HG02938 (cell line): ENCODE results near the gene GLCE.

Source experiments
- ATAC-seq: cut with Tn5 transposase; IDR thresholded peaks from one replicate; pipeline ENCODE4 v1.9.1; 2021; ENCODE audit warnings: mild to moderate bottlenecking, moderate library complexity; ENCODE audit not compliant: unreplicated experiment

GLCE gene

DNA sequence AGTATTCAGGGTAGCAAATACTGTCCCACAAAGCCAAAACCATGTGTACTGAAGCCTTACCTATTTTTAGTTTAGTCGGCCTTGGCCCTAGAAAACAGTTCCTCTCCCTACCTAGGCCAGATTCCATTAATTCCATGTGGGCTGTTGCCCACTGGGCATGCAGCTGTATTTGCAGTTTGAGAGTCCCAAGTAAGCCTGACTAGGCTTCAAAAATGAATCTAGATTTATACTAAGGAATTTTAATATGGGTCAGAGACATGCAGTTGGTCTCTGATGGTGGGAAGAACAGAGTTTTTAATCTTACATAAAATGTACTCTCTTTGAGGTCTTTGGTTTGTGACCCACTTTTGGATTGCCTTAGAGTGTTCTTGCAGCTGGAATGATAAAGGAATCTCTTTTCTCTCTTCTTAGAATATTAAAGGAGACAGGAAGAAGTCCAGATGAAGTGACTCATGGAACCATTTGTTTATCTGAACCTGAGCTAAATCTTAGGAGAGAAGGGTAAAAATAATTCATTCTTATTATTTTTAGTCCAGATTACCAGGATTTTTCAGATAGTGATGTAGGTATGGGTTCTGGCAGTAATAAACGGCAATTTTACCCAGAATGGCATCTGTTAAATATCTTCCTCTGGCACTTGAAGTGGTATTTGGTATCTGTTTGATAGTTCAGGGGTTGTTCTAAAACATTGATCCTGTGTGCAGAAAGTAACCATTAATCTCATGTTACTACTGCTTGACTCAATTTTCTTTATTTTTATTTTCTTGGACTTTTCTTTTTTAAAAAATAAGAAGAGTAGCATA is 33.8 kb downstream of the GLCE start:
- no peak for ATAC-seq

DNA sequence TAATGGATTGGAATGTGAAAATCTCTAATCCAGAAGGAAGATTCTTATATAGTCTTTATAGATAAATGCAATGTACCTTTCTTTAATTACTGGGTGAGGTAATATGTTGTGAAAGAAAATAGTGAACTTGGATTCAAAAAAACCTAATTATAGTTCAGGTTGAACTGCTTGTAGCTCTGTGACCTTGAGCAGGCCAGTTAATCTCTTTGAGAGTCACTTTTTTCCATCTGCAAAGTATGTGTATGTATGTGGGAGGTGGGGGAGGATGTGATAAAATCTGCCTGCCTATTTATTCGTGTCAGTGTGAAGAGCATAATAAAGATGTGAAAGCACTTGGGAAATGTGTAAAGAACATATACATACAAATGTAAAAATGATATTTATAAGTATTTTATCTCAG is 34.4 kb downstream of the GLCE start:
- ATAC-seq, result no peak

DNA sequence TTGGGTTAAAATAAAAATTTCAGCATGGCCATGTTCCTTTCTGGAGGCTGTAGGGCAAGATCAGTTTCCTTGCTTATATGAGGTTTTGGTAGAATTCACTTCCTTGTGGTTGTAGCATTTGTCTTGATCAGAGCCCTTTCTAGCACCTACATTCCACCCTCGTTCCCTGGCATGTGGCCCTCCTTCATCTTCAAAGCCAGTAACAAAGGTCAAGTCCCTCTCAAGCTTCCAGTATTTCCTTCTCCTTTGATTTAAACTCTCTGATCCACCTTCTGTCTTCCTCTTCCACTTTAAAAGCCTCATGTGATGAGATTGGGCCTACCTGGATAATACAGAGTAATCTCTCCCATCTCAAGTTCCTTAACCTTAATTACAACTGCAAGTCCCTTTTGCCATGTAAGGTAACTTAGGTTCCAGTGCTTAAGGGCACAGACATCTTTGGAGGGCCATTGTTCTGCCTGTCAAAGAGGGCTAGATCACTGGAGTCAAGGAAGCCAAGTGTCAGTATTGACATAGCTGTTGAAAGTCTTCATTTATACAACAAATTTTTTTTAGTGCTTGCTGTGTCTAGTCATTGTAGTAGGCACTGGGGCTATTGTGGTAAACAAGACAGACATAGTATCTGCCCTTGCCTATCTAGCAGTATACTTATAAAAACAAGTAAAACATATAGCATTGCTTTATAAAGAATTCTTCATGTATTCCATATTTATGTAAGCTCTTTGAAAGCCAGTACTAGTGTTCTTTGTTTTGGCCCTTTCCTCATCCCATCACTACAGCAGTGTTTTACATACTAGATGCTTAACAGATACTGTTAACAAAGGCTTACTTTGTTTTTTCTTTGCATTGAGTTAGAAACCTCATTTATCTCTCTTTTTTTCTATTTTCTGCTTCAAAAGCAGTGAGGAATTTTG is 40.7 kb downstream of the GLCE start:
- no peak for ATAC-seq

DNA sequence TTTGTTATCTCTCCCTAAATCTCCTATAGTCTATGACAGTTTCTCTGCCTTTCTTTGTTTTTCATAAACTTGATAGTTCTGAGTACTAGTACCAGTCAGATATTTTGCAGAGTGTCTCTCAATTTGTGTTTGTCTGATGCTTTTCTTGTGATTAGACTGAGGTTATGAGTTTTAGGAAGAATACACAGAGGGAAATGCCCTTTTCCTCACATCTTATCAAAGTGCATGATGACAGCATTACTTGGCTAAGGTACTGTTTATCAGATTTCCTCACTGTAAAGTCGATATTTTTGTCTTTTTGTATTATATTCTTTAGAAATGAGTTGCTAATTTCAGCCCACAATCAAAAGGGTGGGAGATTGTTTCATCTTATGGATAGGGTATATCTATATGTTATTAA is 45.6 kb downstream of the GLCE start:
- no peak for ATAC-seq

DNA sequence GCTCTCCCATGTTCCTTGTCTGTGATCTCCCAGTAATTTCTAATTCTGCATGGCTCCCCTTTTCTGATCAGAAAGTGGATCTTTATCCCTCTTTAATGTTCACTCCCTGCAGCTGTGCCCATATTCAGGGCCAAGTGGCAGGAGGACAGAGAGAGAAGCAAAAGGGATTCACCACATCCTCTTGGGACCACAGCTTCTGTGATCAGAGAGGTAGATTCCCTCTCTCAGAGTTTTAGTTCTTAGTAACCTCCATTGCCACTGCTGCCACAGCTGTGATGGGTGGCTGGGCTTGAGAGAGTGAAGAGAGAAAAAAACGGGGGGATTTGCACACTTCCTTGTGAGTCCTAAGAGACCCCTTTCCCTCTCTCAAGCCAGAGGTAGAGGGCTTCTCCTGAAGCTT is 49.2 kb downstream of the GLCE start:
- no peak for ATAC-seq

DNA sequence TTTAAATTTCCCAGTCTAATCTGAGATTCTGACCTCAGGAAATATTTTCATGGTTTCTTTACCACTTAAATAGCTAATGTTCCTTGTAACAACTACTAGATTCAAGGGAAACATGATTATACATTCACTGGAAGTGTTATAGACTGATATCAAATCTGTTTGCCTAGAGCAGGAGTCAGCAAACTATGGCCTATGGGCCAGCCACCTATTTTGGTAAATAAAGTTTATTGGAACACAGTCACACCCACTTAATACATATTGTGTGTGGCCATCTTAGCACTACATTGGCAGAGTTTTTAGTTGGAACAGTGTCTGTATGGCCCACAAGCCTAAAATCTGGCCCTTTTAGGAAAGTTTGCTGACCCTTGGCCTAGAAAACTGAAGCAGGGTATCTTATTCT is 50.1 kb downstream of the GLCE start:
- ATAC-seq, result no peak

DNA sequence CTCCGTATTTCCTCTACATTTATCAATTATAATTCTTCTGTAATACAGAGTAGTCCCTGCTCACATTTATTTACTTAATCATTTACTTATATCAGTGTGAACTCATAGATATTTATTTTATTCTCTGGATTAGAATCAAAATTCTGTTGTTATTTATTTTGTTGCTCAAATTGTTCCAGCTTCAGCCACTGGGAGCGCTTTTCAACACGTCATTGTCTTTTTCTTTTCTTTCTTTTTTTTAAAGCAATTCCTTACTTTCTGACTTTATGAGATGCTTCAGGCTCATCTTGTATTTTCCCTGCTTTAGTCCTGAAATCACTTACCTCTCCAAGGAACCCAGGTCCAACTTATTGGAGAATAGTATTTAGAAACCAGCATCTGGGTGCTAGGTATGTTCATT is 53.4 kb downstream of the GLCE start:
- no peak for ATAC-seq

DNA sequence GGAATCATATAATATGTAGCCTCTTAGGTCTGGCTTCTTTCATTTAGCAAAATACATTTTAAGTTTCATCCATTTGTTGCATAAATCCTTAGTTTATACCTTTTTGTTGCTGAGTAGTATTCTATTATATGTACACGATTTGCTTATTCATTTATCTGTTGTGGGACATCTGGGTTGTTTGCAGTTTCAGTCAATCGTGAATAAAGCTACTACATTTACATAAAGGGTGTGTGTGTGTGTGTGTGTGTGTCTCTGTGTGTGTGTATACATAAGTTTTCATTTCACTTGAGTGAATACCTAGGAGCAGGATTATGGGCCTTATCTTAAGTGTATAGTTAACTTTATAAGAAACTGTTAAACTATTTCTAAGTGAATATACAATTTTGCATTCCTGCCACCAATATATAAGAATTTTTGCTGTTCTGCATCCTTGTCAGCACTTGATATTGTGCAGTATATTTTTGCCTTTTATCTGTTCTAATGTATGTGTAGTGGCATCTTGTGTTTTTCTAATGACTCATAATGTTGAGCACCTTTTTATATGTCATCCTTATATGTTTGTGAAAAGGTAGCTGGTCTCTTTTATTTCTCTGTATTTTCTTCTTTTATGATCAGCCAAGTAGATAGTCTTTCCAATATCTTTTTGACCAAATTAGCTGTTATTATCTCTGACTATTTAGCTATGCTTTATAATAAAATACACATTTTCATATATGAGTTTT is 55.0 kb downstream of the GLCE start:
- ATAC-seq, result no peak

DNA sequence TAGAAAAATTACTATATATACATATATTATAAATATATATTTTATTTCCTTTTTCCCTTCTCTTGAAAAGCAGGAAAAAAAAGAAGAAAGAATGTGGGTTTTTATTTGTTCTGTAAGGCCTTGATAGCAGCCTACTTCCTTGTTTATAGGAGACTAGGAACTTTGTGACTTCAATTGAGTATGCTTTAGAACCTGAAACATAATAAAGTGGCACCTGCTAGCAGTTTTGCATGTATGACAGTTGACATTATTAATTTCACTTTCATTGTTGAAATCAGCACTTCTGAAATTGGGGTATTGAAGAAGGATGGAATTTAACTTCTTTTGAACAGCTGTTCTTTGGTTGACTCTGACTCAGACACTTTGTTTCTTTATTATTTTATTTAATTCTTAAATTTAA is 56.9 kb downstream of the GLCE start:
- ATAC-seq, result no peak

DNA sequence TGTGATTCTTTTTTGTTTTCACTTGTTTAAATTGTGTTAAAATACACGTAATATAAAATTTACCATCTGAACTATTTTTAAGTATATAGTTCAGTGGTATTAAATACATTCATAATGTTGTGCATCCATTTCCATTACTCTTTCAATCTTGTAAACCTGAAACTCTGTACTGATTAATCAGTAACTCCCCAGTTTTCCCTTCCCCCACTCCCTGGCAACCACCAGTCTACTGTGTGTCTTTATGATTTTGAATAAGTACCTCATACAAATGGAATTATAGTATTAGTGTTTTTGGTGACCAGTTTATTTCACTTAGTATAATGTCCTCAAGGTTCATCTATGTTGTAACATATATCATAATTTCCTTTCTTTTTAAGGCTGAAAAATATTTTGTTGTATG is 59.3 kb downstream of the GLCE start:
- ATAC-seq, result no peak

DNA sequence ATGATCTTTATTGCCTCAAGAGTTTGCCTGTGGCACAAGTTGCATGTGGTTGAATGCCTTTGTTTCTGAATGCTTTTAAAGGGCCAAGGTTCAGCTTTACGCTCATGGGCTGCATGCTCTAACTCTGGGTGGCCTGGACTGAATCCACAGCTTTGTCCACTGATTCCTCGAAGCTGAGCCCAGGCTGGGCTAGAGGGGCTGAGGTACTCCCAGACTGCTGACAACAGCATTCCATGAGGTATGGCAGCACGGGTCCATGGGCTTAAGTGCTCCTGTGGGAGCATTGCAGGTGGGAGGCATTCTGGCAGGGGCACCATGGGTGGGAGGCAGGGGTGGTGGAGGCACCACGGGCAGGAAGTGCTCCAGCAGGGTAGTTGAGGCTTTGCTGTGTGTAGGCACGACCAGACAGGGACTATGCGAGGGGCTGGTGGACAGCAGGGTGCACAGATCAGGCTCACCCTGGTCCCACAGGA is 61.6 kb downstream of the GLCE start:
- ATAC-seq, result no peak

DNA sequence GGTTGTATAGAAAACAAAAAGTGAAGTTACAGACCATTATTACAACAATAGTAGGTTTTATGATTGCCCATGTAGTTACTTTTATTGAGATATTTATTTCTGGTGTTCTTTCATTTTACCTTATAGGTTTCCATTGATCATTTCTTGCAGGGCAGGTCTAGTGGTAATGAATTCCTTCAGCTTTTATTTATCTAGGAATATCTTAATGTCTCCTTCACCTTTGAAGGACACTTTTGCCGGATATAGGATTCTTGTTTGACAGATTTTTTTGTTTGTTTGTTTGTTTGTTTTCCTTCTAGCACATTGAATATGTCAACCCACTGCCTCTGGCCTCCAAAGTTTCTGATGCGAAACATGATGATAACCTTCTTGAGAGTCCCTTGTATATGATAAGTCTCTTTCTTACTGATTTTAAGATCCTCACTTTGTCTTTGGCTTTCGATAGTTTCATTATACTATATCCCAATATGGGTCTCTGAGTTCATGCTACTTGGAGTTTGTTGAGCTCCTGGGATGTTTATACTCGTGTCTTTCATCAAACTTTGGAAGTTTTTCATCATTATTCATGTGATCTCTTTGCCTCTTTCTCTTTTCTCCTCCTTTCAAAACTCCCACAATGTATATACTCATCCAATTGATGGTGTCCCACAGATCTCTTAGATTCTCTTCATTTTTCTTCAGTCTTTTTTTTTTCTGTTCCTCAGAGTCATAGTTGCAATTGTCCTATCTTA is 62.8 kb downstream of the GLCE start:
- ATAC-seq, result no peak

DNA sequence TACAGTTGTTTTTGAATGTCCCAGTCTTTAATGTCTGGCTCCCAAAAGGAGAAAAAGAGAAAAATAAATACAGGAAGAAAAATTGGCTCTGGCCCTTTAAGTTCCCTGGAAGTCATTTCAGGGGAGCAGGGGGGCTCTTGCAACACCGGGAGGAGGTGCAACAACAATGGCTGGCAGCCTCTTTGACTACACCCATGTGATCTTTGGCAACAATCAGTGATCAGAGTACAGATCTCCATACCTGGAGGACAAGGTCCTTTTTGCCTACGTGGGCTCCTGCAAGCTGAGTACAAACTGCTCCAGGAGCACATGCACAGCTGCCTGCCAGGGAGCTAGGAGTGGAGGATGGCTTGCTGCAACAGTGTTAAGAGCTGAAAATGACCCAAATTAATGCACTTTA is 63.9 kb downstream of the GLCE start:
- ATAC-seq, result no peak

DNA sequence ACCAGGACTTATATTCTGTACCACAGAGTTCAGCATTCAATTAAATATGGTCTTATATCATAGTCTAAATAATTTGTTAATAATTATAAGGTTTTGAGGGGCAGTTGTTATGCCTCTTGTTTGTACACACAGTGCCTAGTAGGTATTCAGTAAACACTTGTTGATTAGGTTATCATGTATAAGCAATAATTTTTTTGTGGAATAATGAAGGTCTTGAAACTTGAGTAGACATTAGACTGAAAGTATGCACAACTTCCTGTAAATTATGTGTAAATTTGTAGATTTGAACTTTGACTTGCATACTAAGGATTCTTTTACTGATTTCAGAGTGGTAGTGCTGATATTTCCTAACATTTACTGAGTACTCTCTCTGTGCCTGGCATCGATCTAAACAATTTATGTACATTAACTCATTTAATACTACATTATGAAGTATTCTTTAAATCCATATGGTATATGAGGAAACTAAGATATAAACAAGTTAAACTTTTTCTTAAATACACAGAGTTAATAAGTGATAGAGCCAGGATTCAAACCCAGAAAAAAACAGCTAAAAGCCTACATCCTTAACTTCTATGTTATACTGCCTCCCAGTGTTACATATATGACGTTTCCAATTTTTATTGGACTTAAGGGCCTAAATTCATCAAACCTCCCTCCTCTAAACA is 65.1 kb downstream of the GLCE start:
- ATAC-seq, result no peak

DNA sequence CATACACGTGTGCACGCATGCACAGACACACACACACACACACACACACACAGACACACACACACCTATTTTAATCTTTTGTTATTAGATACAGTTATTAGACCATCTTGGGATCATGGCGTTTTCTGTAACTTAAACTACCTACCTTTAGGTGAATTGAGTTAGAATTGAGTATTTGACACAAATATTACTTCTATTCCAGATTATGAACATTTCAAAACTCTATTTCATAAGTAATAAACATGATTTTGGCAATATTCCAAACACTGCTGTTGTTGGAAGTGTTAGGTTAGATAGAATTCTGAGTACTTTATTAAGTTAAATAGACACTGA is 65.6 kb downstream of the GLCE start:
- no peak for ATAC-seq

DNA sequence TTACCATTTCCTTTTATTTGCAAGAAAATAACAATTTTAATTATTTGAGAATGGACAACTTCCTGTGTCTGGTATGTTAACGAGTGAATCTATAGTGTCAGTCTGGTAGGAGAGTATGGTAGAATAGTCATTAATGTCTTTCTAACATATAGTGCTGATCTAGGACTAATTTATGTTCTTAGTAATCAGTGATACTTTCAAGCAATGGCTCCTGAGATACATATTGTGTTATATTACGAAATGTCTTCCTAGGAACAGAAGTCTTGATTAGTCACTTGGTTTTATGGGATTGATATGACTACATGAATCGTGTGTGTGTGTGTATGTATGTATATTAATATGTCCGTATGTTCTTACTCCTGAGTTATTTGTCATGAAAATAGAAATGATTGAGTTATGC is 71.7 kb downstream of the GLCE start:
- no peak for ATAC-seq

DNA sequence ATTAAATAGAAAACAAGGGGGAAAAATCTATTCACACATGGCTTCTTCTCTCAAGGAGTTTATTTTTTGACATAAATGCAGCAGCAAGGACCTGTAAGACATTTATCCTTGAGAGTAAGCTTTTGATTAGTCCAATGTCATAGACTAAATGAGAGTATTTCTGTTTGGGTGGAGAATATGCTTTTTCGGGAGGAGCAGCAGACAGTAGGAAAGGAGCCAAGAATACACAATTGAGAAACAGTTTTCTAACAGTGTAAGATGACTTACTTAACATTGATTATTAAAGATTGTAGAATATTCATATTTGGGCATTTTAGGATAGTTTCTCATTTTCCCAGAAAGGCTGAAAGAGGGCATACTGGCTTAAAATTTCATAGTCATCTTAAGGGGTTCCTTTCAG is 72.3 kb downstream of the GLCE start:
- ATAC-seq, result no peak

DNA sequence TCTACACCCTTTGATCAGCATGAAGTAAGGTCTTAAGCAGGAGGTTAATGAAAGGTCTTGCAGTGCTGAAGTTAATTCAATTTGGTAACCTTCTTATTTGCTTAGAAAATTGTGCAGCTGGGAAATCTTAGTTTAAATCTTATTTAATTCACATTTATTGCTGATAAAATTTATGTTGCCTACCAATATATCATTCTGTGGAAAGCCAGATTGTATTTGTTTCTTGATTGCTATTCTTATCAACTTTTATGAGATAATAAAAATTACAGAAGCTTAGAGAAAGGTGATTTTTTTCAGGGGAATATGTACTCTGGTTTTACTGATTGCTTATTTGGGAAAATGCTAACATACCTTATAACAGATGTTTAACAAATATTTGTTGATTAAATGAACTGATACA is 74.2 kb downstream of the GLCE start:
- ATAC-seq, result no peak

DNA sequence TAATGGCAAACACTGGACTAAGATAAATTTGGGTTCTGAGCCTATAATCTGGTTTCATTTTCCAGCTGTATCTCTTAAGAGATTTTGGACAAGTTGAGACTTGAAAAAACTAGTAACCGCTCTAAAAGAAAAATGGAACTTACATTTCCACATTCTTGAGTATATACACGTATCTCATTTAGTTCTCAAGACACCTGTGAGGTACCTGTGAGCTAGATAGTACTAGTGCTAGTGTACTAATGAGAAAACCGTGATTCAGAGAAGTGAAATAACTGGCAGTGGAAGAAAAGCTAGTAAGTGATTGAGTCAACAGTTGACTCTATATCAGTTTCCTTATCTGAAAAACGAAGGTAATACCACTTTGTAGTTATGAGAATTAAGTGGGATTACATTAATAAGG is 76.1 kb downstream of the GLCE start:
- no peak for ATAC-seq

DNA sequence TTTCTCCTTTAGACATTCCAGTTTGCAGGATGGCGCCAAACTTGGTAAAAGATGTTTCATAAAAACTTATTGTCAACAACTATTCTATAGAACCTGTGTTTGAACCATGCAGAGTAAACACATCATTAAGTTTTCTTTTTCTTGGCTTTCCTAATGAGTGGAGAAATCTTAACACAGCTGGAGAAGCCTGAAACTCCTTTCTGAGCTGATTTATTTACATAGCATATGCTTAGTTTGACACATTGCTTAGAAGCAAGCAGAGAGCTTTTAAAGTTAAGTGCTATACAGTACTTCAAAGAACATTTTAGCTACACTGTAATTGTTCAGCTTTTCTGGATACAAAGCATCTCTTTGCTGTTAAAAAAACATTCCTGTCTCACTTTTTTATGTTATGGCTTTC is 77.3 kb downstream of the GLCE start:
- no peak for ATAC-seq
